H9 (cell line): ENCODE measurements around the gene TACO1. TPM values are rescaled to one million over a fixed set of nuclear protein-coding genes. Genes with fewer than 3 reads are reported as not detected.

Experiments
- DNase-seq: peaks from one replicate; pipeline ENCODE4 v3.0.0-alpha.2; 2017
- H2AFZ ChIP-seq: one replicate; pipeline ENCODE4 v1.6.1; 2013; ENCODE audit warnings: mild to moderate bottlenecking, low read length, control low read depth, moderate library complexity
- H2AK5ac ChIP-seq: 2 replicates; pipeline ENCODE4 v1.6.1; 2013; ENCODE audit warnings: low read length, control low read depth, mixed read lengths; ENCODE audit not compliant: insufficient read length
- H2BK120ac ChIP-seq: one replicate; pipeline ENCODE4 v1.6.1; 2013; ENCODE audit warnings: low read depth, mild to moderate bottlenecking, low read length, control low read depth, inconsistent platforms; ENCODE audit not compliant: poor library complexity, severe bottlenecking
- H2BK12ac ChIP-seq: 2 replicates; pipeline ENCODE4 v1.6.1; 2013; ENCODE audit warnings: low read length, control low read depth, mixed read lengths, low read depth; ENCODE audit not compliant: insufficient read length
- H2BK15ac ChIP-seq: 2 replicates; pipeline ENCODE4 v1.6.1; 2013; ENCODE audit warnings: low read depth, low read length, control low read depth
- H2BK20ac ChIP-seq: one replicate; pipeline ENCODE4 v1.6.1; 2013; ENCODE audit warnings: low read depth, mild to moderate bottlenecking, low read length, control low read depth, inconsistent platforms; ENCODE audit not compliant: poor library complexity, severe bottlenecking
- H2BK5ac ChIP-seq: 2 replicates; pipeline ENCODE4 v1.6.1; 2013; ENCODE audit warnings: low read length, control low read depth, mixed read lengths; ENCODE audit not compliant: insufficient read length
- H3K14ac ChIP-seq: 2 replicates; pipeline ENCODE4 v1.6.1; 2013; ENCODE audit warnings: low read length, control low read depth; ENCODE audit not compliant: insufficient read depth
- H3K18ac ChIP-seq: 2 replicates; pipeline ENCODE4 v1.6.1; 2013; ENCODE audit warnings: low read depth, mild to moderate bottlenecking, mixed read lengths, low read length, control low read depth; ENCODE audit not compliant: insufficient read length
- H3K23ac ChIP-seq: 2 replicates; pipeline ENCODE4 v1.6.1; 2013; ENCODE audit warnings: low read length, control low read depth, mixed read lengths, low read depth; ENCODE audit not compliant: insufficient read length
- H3K23me2 ChIP-seq: 2 replicates; pipeline ENCODE4 v1.6.1; 2013; ENCODE audit warnings: low read depth, mild to moderate bottlenecking, mixed read lengths, low read length, control low read depth; ENCODE audit not compliant: insufficient read length, poor library complexity, severe bottlenecking
- H3K27ac ChIP-seq: 2 replicates; pipeline ENCODE4 v1.5.1; 2013; ENCODE audit warnings: low read length, control low read depth, mixed read lengths, low read depth; ENCODE audit not compliant: insufficient read length
- H3K27me3 ChIP-seq: 2 replicates; pipeline ENCODE4 v1.6.1; 2013; ENCODE audit warnings: low read length, control low read depth, inconsistent platforms; ENCODE audit not compliant: insufficient read depth
- H3K4ac ChIP-seq: 2 replicates; pipeline ENCODE4 v1.6.1; 2013; ENCODE audit warnings: low read depth, mild to moderate bottlenecking, control low read depth, inconsistent platforms, low read length, moderate library complexity
- H3K4me1 ChIP-seq: 2 replicates; pipeline ENCODE4 v1.6.1; 2013; ENCODE audit warnings: low read length, control low read depth, inconsistent platforms; ENCODE audit not compliant: insufficient read depth
- H3K4me2 ChIP-seq: 2 replicates; pipeline ENCODE4 v1.6.1; 2013; ENCODE audit warnings: low read length, control low read depth, mixed read lengths; ENCODE audit not compliant: insufficient read length, insufficient read depth
- H3K56ac ChIP-seq: 2 replicates; pipeline ENCODE4 v1.6.1; 2013; ENCODE audit warnings: low read depth, mild to moderate bottlenecking, mixed read lengths, low read length, control low read depth; ENCODE audit not compliant: insufficient read length
- H3K79me1 ChIP-seq: 2 replicates; pipeline ENCODE4 v1.6.1; 2013; ENCODE audit warnings: low read depth, mild to moderate bottlenecking, moderate library complexity, low read length, control low read depth, inconsistent platforms; ENCODE audit not compliant: insufficient read depth, poor library complexity, severe bottlenecking
- H3K79me2 ChIP-seq: 2 replicates; pipeline ENCODE4 v1.6.1; 2013; ENCODE audit warnings: low read length, control low read depth, inconsistent platforms; ENCODE audit not compliant: insufficient read depth
- H3K9ac ChIP-seq: 2 replicates; pipeline ENCODE4 v1.6.1; 2013; ENCODE audit warnings: low read length, control low read depth, mixed read lengths; ENCODE audit not compliant: insufficient read length; ENCODE audit errors: extremely low read depth
- H3K9me3 ChIP-seq: one replicate; pipeline ENCODE4 v1.6.1; 2013; ENCODE audit warnings: low read depth, low read length, inconsistent platforms; ENCODE audit not compliant: control insufficient read depth
- H3T11ph ChIP-seq: one replicate; pipeline ENCODE4 v1.6.1; 2013; ENCODE audit warnings: mild to moderate bottlenecking, low read length, control low read depth, inconsistent platforms
- H4K20me1 ChIP-seq: one replicate; pipeline ENCODE4 v1.6.1; 2013; ENCODE audit not compliant: control insufficient read depth, insufficient read length, insufficient read depth
- H4K5ac ChIP-seq: 2 replicates; pipeline ENCODE4 v1.6.1; 2013; ENCODE audit warnings: low read depth, mild to moderate bottlenecking, mixed read lengths, low read length, control low read depth; ENCODE audit not compliant: insufficient read length
- H4K8ac ChIP-seq: replicated peaks from 2 replicates; pipeline ENCODE4 v1.6.1; 2013; ENCODE audit warnings: low read length, control low read depth, mixed read lengths, low read depth; ENCODE audit not compliant: insufficient read length
- H4K91ac ChIP-seq: 2 replicates; pipeline ENCODE4 v1.6.1; 2013; ENCODE audit warnings: low read depth, mild to moderate bottlenecking, moderate library complexity, mixed read lengths, low read length, control low read depth; ENCODE audit not compliant: insufficient read length
- H3K27ac Mint-ChIP-seq, 3 experiments: 2 replicates in 2 of 3; 3 replicates in 1 of 3; pipeline ENCODE4 v1.8.0; 2020 to 2021; ENCODE audit warnings: mixed read lengths in 3 of 3, mild to moderate bottlenecking in 1 of 3, moderate library complexity in 1 of 3
- H3K27me3 Mint-ChIP-seq: 2 replicates; pipeline ENCODE4 v1.8.0; 2021; ENCODE audit warnings: low read depth, mild to moderate bottlenecking, moderate library complexity, mixed read lengths
- H3K36me3 Mint-ChIP-seq, 3 experiments: 2 replicates in 2 of 3; 3 replicates in 1 of 3; pipeline ENCODE4 v1.8.0; 2020 to 2021; ENCODE audit warnings: low read depth in 3 of 3, mixed read lengths in 3 of 3; ENCODE audit not compliant: insufficient read depth in 1 of 3
- H3K4me1 Mint-ChIP-seq, 2 experiments: 2 replicates each; pipeline ENCODE4 v1.8.0; 2020; ENCODE audit warnings: mixed read lengths in 2 of 2
- H3K4me3 Mint-ChIP-seq, 2 experiments: 2 replicates in 1 of 2; 3 replicates in 1 of 2; pipeline ENCODE4 v1.8.0; 2020 to 2021; ENCODE audit warnings: mild to moderate bottlenecking in 2 of 2, mixed read lengths in 2 of 2, moderate library complexity in 1 of 2
- H3K9me3 Mint-ChIP-seq, 2 experiments: 2 replicates in 1 of 2; 3 replicates in 1 of 2; pipeline ENCODE4 v1.8.0; 2020; ENCODE audit warnings: mild to moderate bottlenecking in 2 of 2, mixed read lengths in 2 of 2, moderate library complexity in 1 of 2
- CTCF ChIP-seq: fragments of 200-600 bp; sonication (generic); conservative IDR thresholded peaks from 3 replicates; pipeline ENCODE4 v1.8.0; 2021; ENCODE audit warnings: antibody characterized with exemption, mild to moderate bottlenecking
- WGBS: extraction: QIAGEN DNeasy Blood & Tissue Kit; methylation state at CpG from one replicate; pipeline ENCODE4 v1.1.7; 2013; ENCODE audit warnings: missing lambda C conversion rate, low lambda C conversion rate, mixed read lengths; ENCODE audit not compliant: insufficient read length; ENCODE audit errors: extremely low coverage; 5-methylcytosine and 5-hydroxymethylcytosine counted together
- total RNA-seq: library from RNA; stranded (reverse); gene quantifications from 2 replicates; pipeline ENCODE4 v1.2.1, GENCODE V29; 2021

Gene TACO1
- total RNA-seq, 1 experiment from 2014 or later: 30.2 TPM

- Histone ChIP-seq H3K23me2 (no peaks in the 10 kb centered on the region), H4K5ac (no peak overlapping the region), H2BK12ac (no peak overlapping the region), H3K23ac (no peak overlapping the region), H3K4me1 (no peaks in the 10 kb centered on the region), H2BK120ac (no peak overlapping the region), H2AFZ (no peak overlapping the region), H3K14ac (no peak overlapping the region), H2BK20ac (no peak overlapping the region), H3K18ac (no peak overlapping the region), H3K79me2 (peaks cover 30% of the 10 kb centered on the region), H3K56ac (no peak overlapping the region), H2AK5ac (no peak overlapping the region), H3K4me2 (no peak overlapping the region), H4K20me1 (no peaks in the 10 kb centered on the region), H3K9ac (no peak overlapping the region), H3K79me1 (no peaks in the 10 kb centered on the region), H2BK5ac (no peak overlapping the region), H4K91ac (no peak overlapping the region), H3K4ac (no peak overlapping the region), H4K8ac (no peak overlapping the region), H3K9me3 (no peaks in the 10 kb centered on the region), H3K27me3 (no peaks in the 10 kb centered on the region), H3T11ph (no peak overlapping the region), H3K27ac (no peak overlapping the region), H2BK15ac (no peak overlapping the region)
- H3K27ac Mint-ChIP-seq: no peak overlapping the region; a peak in 1 of 7 replicates
- H3K4me3 Mint-ChIP-seq: no peak overlapping the region
- H3K27me3 Mint-ChIP-seq: no peaks in the 10 kb centered on the region
- no peak for DNase-seq
- no peak for TF ChIP-seq CTCF
- peaks cover 0 to 7% of the 10 kb centered on the region in 2 experiments; a peak in 1 of 5 replicates for H3K9me3 Mint-ChIP-seq
- peaks cover 8 to 21% (median 9%) of the 10 kb centered on the region in 3 experiments; a peak in 6 of 7 replicates for H3K36me3 Mint-ChIP-seq
- H3K4me1 Mint-ChIP-seq: peaks cover 4 to 9% of the 10 kb centered on the region in 2 experiments; a peak in 3 of 4 replicates
- WGBS: no CpG with 5 or more reads among the region's 2 CpGs
These were observed 43.3 kb upstream of the TACO1 start for GRCh38 chr17:63557416-63557815.
